HepG2 (cell line): Measurements from ENCODE around the gene NAIF1. TPM values are rescaled to one million over a fixed set of nuclear protein-coding genes. Genes with fewer than 3 reads are reported as not detected.
A peak's percentile ranks its signal among the peaks of the same experiment; 100 is the strongest.

ENCODE experiments used
- ATAC-seq: fragments of 200-7000 bp; cut with Tn5 transposase; 3 replicates; pipeline ENCODE4 v1.9.1; 2020; ENCODE audit warnings: mild to moderate bottlenecking, moderate library complexity
- BruUV-seq: library from RNA; stranded (reverse); fragments of 400-500 nt; replicated peaks from 2 replicates; lab custom pipeline; 2021; lab: Mats Ljungman, UMichigan
- CTCF ChIA-PET: fragments of 300-600 bp; formaldehyde crosslinking; extraction: SDS; loops from one replicate; lab custom pipeline; 2021; ENCODE audit warnings: low total read pairs, inconsistent platforms, low intra/inter-chr PET ratio; lab: Yijun Ruan, JAX
- POLR2A ChIA-PET: fragments of 350-600 bp; sonication (Branson Sonifier 250); formaldehyde crosslinking; loops from one replicate; lab custom pipeline; 2020; ENCODE audit warnings: antibody characterized with exemption, inconsistent platforms; lab: Yijun Ruan, JAX
- DNase-seq: peaks from one replicate; pipeline ENCODE4 v3.0.0-alpha.2; 2015; ENCODE audit warnings: low spot score
- FAIRE-seq: peaks from 3 replicates; lab custom pipeline; 2011; peaks lifted over from hg19 to GRCh38; lab: Jason Lieb, UNC
- H2AFZ ChIP-seq: one replicate; pipeline ENCODE4 v1.6.1; 2011; ENCODE audit warnings: low read length, inconsistent platforms
- H3K27ac ChIP-seq: fragments of 300-600 bp; 3 replicates; pipeline ENCODE4 v1.8.0; 2011; ENCODE audit warnings: mixed run types, mild to moderate bottlenecking, mixed read lengths, low read length, inconsistent platforms; ENCODE audit not compliant: insufficient read depth; ENCODE audit errors: extremely low read length
- H3K27me3 ChIP-seq, 2 experiments: fragments of 200-600 bp in 1 of 2; 2 replicates in 1 of 2; 3 replicates in 1 of 2; pipeline versions ENCODE4 v1.6.0 to v1.8.0; 2011; ENCODE audit warnings: low read length in 2 of 2, mild to moderate bottlenecking in 2 of 2, moderate library complexity in 2 of 2, inconsistent platforms in 1 of 2; ENCODE audit not compliant: insufficient read depth in 2 of 2, control insufficient read depth in 1 of 2
- H3K36me3 ChIP-seq, 2 experiments: fragments of 200-600 bp in 1 of 2; replicated peaks in 1 of 2; 2 replicates in 1 of 2; 3 replicates in 1 of 2; pipeline versions ENCODE4 v1.5.1 to v1.8.0; 2011; ENCODE audit warnings: low read length in 2 of 2, inconsistent platforms in 1 of 2; ENCODE audit not compliant: insufficient read depth in 2 of 2, control insufficient read depth in 1 of 2
- H3K4me1 ChIP-seq: 2 replicates; pipeline ENCODE4 v1.5.1; 2012; ENCODE audit warnings: low read length, inconsistent platforms; ENCODE audit not compliant: insufficient read depth
- H3K4me2 ChIP-seq: 2 replicates; pipeline ENCODE4 v1.6.0; 2011; ENCODE audit warnings: low read depth, low read length, inconsistent platforms
- H3K4me3 ChIP-seq, 3 experiments: fragments of 200-600 bp in 1 of 3; sonication (generic), shearing (Covaris generic) in 1 of 3; replicated peaks in 1 of 3; 2 replicates each; pipeline ENCODE4 v1.5.1; 2011 to 2016; ENCODE audit warnings: low read length in 3 of 3, inconsistent platforms in 2 of 3, low read depth in 2 of 3, mild to moderate bottlenecking in 2 of 3, control low read depth in 1 of 3, mixed read lengths in 1 of 3; ENCODE audit not compliant: insufficient read depth in 1 of 3
- H3K79me2 ChIP-seq: one replicate; pipeline ENCODE4 v1.6.1; 2011; ENCODE audit warnings: low read length, inconsistent platforms; ENCODE audit not compliant: insufficient read depth
- H3K9ac ChIP-seq: 2 replicates; pipeline ENCODE4 v1.6.0; 2011; ENCODE audit warnings: mild to moderate bottlenecking, low read depth, low read length, inconsistent platforms; ENCODE audit not compliant: insufficient read depth
- H3K9me3 ChIP-seq: 2 replicates; pipeline ENCODE4 v1.5.1; 2012; ENCODE audit warnings: mild to moderate bottlenecking, low read length
- H4K20me1 ChIP-seq: 2 replicates; pipeline ENCODE4 v1.6.0; 2011; ENCODE audit warnings: inconsistent platforms, mild to moderate bottlenecking, low read length, moderate library complexity; ENCODE audit not compliant: insufficient read depth
- BHLHE40 ChIP-seq: IDR thresholded peaks from 2 replicates; pipeline ENCODE4 v1.6.1; 2011; ENCODE audit warnings: low read length, improper control_type of control experiment
- BORCS8-MEF2B ChIP-seq: sonication (generic); formaldehyde crosslinking; IDR thresholded peaks from 2 replicates; pipeline ENCODE4 v1.8.0; 2022; ENCODE audit warnings: mild to moderate bottlenecking, missing genetic modification reagents
- HOXD1 ChIP-seq: sonication (generic); formaldehyde crosslinking; IDR thresholded peaks from 2 replicates; pipeline ENCODE4 v1.5.0; 2020; ENCODE audit warnings: missing genetic modification reagents
- IRF2 ChIP-seq: IDR thresholded peaks from 2 replicates; pipeline ENCODE4 v1.6.1; 2018; ENCODE audit warnings: missing genetic modification reagents, missing compliant biosample characterization
- MLLT10 ChIP-seq: sonication (generic); formaldehyde crosslinking; IDR thresholded peaks from 2 replicates; pipeline ENCODE4 v1.4.0; 2020; ENCODE audit warnings: missing genetic modification reagents
- NFYB ChIP-seq: sonication (generic); formaldehyde crosslinking; IDR thresholded peaks from 2 replicates; pipeline ENCODE4 v1.4.0; 2020; ENCODE audit warnings: missing genetic modification reagents
- NR0B2 ChIP-seq: sonication (generic); formaldehyde crosslinking; IDR thresholded peaks from 2 replicates; pipeline ENCODE4 v1.4.0; 2020; ENCODE audit warnings: mild to moderate bottlenecking, missing genetic modification reagents
- PBX2 ChIP-seq: IDR thresholded peaks from 2 replicates; pipeline ENCODE4 v1.6.1; 2016; ENCODE audit warnings: control low read depth
- TFDP1 ChIP-seq: IDR thresholded peaks from 2 replicates; pipeline ENCODE4 v1.6.1; 2016; ENCODE audit warnings: missing compliant biosample characterization, missing genetic modification reagents, borderline replicate concordance
- ZKSCAN5 ChIP-seq: sonication (generic); formaldehyde crosslinking; IDR thresholded peaks from 2 replicates; pipeline ENCODE4 v1.5.1; 2020; ENCODE audit warnings: mild to moderate bottlenecking, missing genetic modification reagents
- ZNF777 ChIP-seq: sonication (generic); formaldehyde crosslinking; IDR thresholded peaks from 2 replicates; pipeline ENCODE4 v1.4.0; 2020; ENCODE audit warnings: missing genetic modification reagents
- WGBS: methylation state at CpG from one replicate; pipeline ENCODE4 v1.1.6; 2017; ENCODE audit warnings: low lambda C conversion rate; 5-methylcytosine and 5-hydroxymethylcytosine counted together
- in situ Hi-C: cut with HindIII; loops from 2 replicates; pipeline ENCODE4 v1.10.0; 2017; ENCODE audit warnings: low pct_unique_long_range_greater_than_20kb; ENCODE audit not compliant: extremely low pct_ligation_motif_present
- intact Hi-C: fragments of 100-400 bp; cut with micrococcal nuclease; formaldehyde crosslinking; loops from one replicate; pipeline ENCODE4 v1.10.0; 2022; ENCODE audit not compliant: unreplicated experiment
- polyA plus RNA-seq, 8 experiments: library from polyadenylated mRNA; depleted of rRNA in 3 of 8; stranded (reverse) in 7 of 8; unstranded in 1 of 8; fragments of >200 nt; fragmentation: Illumina TruSeq in 4 of 8; extraction: Trizol in 4 of 8; gene quantifications; 2 replicates each; pipeline versions ENCODE4 v1.2.1 to v1.2.3, GENCODE V29; 2011 to 2016; ENCODE audit warnings: low read depth in 4 of 8, missing spikeins in 1 of 8, mixed read lengths in 1 of 8; ENCODE audit not compliant: insufficient read depth in 1 of 8
- total RNA-seq, 5 experiments: library from RNA; depleted of rRNA; stranded (reverse); fragments of >200 nt; fragmentation: Illumina TruSeq; extraction: Trizol; gene quantifications; 2 replicates each; pipeline ENCODE4 v1.2.3, GENCODE V29; 2016; ENCODE audit warnings: low read depth in 1 of 5

NAIF1 gene
- total and polyA plus RNA-seq, 2 of the 13 experiments (the other 11 are each of a cell fraction or from before 2014, with no cell fraction given) = 6.0 to 6.9 TPM

GRCh38 chr9:128099932-128100491 lies 32.9 kb upstream of the NAIF1 start:
- Histone ChIP-seq H3K4me3 (peak overlapping the region; percentile 72 to 89 (median 76)), H3K79me2 (peaks cover 31% of the 10 kb centered on the region), H3K4me1 (peaks cover 86% of the 10 kb centered on the region), H3K27ac (no peak overlapping the region), H3K36me3 (peaks cover 5 to 22% of the 10 kb centered on the region in 2 experiments; a peak in 4 of 5 replicates), H3K4me2 (peak overlapping the region; percentile 98), H3K9me3 (no peaks in the 10 kb centered on the region), H3K9ac (peak overlapping the region; percentile 87), H3K27me3 (no peaks in the 10 kb centered on the region; a peak in 1 of 5 replicates), H4K20me1 (peaks cover 17% of the 10 kb centered on the region; the same call in 1 of the 2 replicates), H2AFZ (no peak overlapping the region)
- CTCF ChIA-PET = interaction anchor here (1.6 kb wide), 1 partner anchor 18 kb away, joined by 4 read pairs; no protein-coding TSS in a partner anchor
- POLR2A ChIA-PET = interaction anchor here (1.6 kb wide), 1 partner anchor 28 kb away, joined by 6 read pairs; the partner anchor contains the start of gene PTGES2
- FAIRE-seq (no peak), ATAC-seq (no peak), DNase-seq (no peak)
- 70% methylated on average over 12 of the region's 16 CpGs for WGBS
- intact Hi-C loops (loop anchor here (5.0 kb wide), 1 partner anchor 33 kb away; the partner anchor contains the start of genes NAIF1 and SLC25A25), in situ Hi-C loops (no loop called here)
- no peak for TF ChIP-seq PBX2 (CRISPR knock-in tag)
- TF ChIP-seq NR0B2 (CRISPR knock-in tag) = no peak
- no peak for TF ChIP-seq MLLT10 (CRISPR knock-in tag)
- no peak for TF ChIP-seq ZNF777 (CRISPR knock-in tag)
- no peak for TF ChIP-seq HOXD1 (CRISPR knock-in tag)
- no peak for TF ChIP-seq IRF2 (CRISPR knock-in tag)
- TF ChIP-seq BHLHE40 = no peak
- no peak for TF ChIP-seq NFYB
- TF ChIP-seq BORCS8-MEF2B (CRISPR knock-in tag) = no peak
- TF ChIP-seq TFDP1 (CRISPR knock-in tag) = no peak
- no peak for TF ChIP-seq ZKSCAN5 (CRISPR knock-in tag)
- no TSS peak for BruUV-seq
